ENCODE data around the gene CYGB.
A peak's percentile ranks its signal among the peaks of the same experiment; 100 is the strongest.

Gene CYGB

GRCh38 chr17:76501018-76501826, 36.3 kb downstream of the CYGB start, which contains the start of gene RHBDF2 (continued):
- TF ChIP-seq PRDM2 (tag by site-specific recombination; IDR thresholded peaks at IDR 0.05; ENCODE audit: borderline replicate concordance) (no peak), ZNF510 (tag by site-specific recombination; IDR thresholded peaks at IDR 0.05; ENCODE audit: insufficient replicate concordance) (no peak), ZNF670 (tag by site-specific recombination; IDR thresholded peaks at IDR 0.05; ENCODE audit: low read depth) (no peak), SP3 (tag by site-specific recombination; IDR thresholded peaks at IDR 0.05) (peak; percentile 89), KLF10 (tag by site-specific recombination; IDR thresholded peaks at IDR 0.05) (peak; percentile 80), KLF7 (tag by site-specific recombination; IDR thresholded peaks at IDR 0.05; ENCODE audit: borderline replicate concordance) (no peak; the same call in 1 of the 2 replicates), MYNN (tag by site-specific recombination; IDR thresholded peaks at IDR 0.05; ENCODE audit: borderline replicate concordance) (no peak), ZNF37A (tag by site-specific recombination; IDR thresholded peaks at IDR 0.05) (no peak), ZBTB48 (tag by site-specific recombination; IDR thresholded peaks at IDR 0.05) (peak; percentile 83), ZBTB10 (tag by site-specific recombination; IDR thresholded peaks at IDR 0.05) (peak; percentile 41; the same call in 1 of the 2 replicates), ZBTB17 (tag by site-specific recombination; IDR thresholded peaks at IDR 0.05) (peak; percentile 31; the same call in 1 of the 2 replicates), BCL11B (tag by site-specific recombination; IDR thresholded peaks at IDR 0.05; ENCODE audit: low read depth) (0 out of 2 replicates have a peak, but pooled peaks have one; percentile 9), ZNF580 (tag by site-specific recombination; IDR thresholded peaks at IDR 0.05) (no peak), SP2 (tag by site-specific recombination; IDR thresholded peaks at IDR 0.05) (peak; percentile 56), ZNF157 (tag by site-specific recombination; IDR thresholded peaks at IDR 0.05) (no peak), HOXD13 (CRISPR knock-in tag; IDR thresholded peaks at IDR 0.05; ENCODE audit: borderline replicate concordance) (no peak), ZNF777 (tag by site-specific recombination; IDR thresholded peaks at IDR 0.05; ENCODE audit: borderline replicate concordance) (no peak), RBAK (tag by site-specific recombination; IDR thresholded peaks at IDR 0.05) (no peak), ZNF555 (tag by site-specific recombination; conservative IDR thresholded peaks at IDR 0.05) (no peak), ZNF433 (tag by site-specific recombination; IDR thresholded peaks at IDR 0.05; ENCODE audit: low read depth) (no peak), PRDM1 (tag by site-specific recombination; IDR thresholded peaks at IDR 0.05) (peak; percentile 79), ZNF558 (tag by site-specific recombination; IDR thresholded peaks at IDR 0.05) (no peak), TSHZ1 (tag by site-specific recombination; IDR thresholded peaks at IDR 0.05; ENCODE audit: borderline replicate concordance) (no peak), ZBTB49 (tag by site-specific recombination; IDR thresholded peaks at IDR 0.05; ENCODE audit: low read depth) (no peak)
